HepG2 (cell line): Measurements from ENCODE around the gene MRPL34. TPM values are rescaled to one million over a fixed set of nuclear protein-coding genes. Genes with fewer than 3 reads are reported as not detected.

Experiments
- DZIP1 ChIP-seq: sonication (generic); formaldehyde crosslinking; IDR thresholded peaks from 2 replicates; pipeline ENCODE4 v1.5.0; 2020; ENCODE audit warnings: mild to moderate bottlenecking, missing genetic modification reagents
- GABPB1 ChIP-seq: IDR thresholded peaks from 2 replicates; pipeline ENCODE4 v1.6.1; 2016; ENCODE audit warnings: mild to moderate bottlenecking, missing genetic modification reagents, moderate library complexity, missing compliant biosample characterization
- KLF11 ChIP-seq: IDR thresholded peaks from 2 replicates; pipeline ENCODE4 v1.6.1; 2016; ENCODE audit warnings: missing compliant biosample characterization
- MED13 ChIP-seq: sonication (generic); formaldehyde crosslinking; IDR thresholded peaks from 2 replicates; pipeline ENCODE4 v1.5.0; 2020; ENCODE audit warnings: missing genetic modification reagents
- MLLT10 ChIP-seq: sonication (generic); formaldehyde crosslinking; IDR thresholded peaks from 2 replicates; pipeline ENCODE4 v1.4.0; 2020; ENCODE audit warnings: missing genetic modification reagents
- MLX ChIP-seq: IDR thresholded peaks from 2 replicates; pipeline ENCODE4 v1.6.1; 2016
- MZF1 ChIP-seq: sonication (generic); formaldehyde crosslinking; IDR thresholded peaks from 2 replicates; pipeline ENCODE4 v1.8.1; 2023; ENCODE audit warnings: mild to moderate bottlenecking, missing genetic modification reagents, borderline replicate concordance
- PHF20 ChIP-seq: sonication (generic); formaldehyde crosslinking; IDR thresholded peaks from 2 replicates; pipeline ENCODE4 v1.5.0; 2020; ENCODE audit warnings: mild to moderate bottlenecking, missing genetic modification reagents
- SIN3B ChIP-seq: fragments of 150-350 bp; IDR thresholded peaks from 2 replicates; pipeline ENCODE4 v1.6.1; 2014; ENCODE audit warnings: low read length
- SKI ChIP-seq: fragments of 450-650 bp; IDR thresholded peaks from one replicate; pipeline ENCODE4 v1.6.1; 2018; ENCODE audit warnings: mild to moderate bottlenecking; ENCODE audit not compliant: partially characterized antibody
- TEAD3 ChIP-seq: optimal IDR thresholded peaks from 2 replicates; pipeline ENCODE3; 2016; ENCODE audit warnings: borderline replicate concordance
- THAP11 ChIP-seq: IDR thresholded peaks from 2 replicates; pipeline ENCODE4 v1.6.1; 2016; ENCODE audit warnings: missing biosample characterization, missing genetic modification reagents
- TMF1 ChIP-seq: sonication (generic); formaldehyde crosslinking; IDR thresholded peaks from 2 replicates; pipeline ENCODE4 v1.8.1; 2022; ENCODE audit warnings: low read depth, missing genetic modification reagents
- TP53 ChIP-seq: sonication (generic); formaldehyde crosslinking; conservative IDR thresholded peaks from 2 replicates; pipeline ENCODE4 v1.4.0; 2020; ENCODE audit warnings: missing genetic modification reagents
- ZBTB34 ChIP-seq: sonication (generic); formaldehyde crosslinking; IDR thresholded peaks from 2 replicates; pipeline ENCODE4 v1.8.0; 2022; ENCODE audit warnings: mild to moderate bottlenecking, missing genetic modification reagents
- ZBTB39 ChIP-seq: sonication (generic); formaldehyde crosslinking; IDR thresholded peaks from 2 replicates; pipeline ENCODE4 v1.5.0; 2020; ENCODE audit warnings: missing genetic modification reagents
- ZBTB8A ChIP-seq: sonication (generic); formaldehyde crosslinking; IDR thresholded peaks from 2 replicates; pipeline ENCODE4 v1.4.0; 2020; ENCODE audit warnings: mild to moderate bottlenecking, low read depth, missing genetic modification reagents, borderline replicate concordance
- ZNF263 ChIP-seq: sonication (generic); formaldehyde crosslinking; IDR thresholded peaks from 2 replicates; pipeline ENCODE4 v1.4.0; 2020; ENCODE audit warnings: missing genetic modification reagents
- ZNF746 ChIP-seq: sonication (generic); formaldehyde crosslinking; IDR thresholded peaks from 2 replicates; pipeline ENCODE4 v1.8.0; 2022; ENCODE audit warnings: mild to moderate bottlenecking, missing genetic modification reagents
- ZNF768 ChIP-seq: sonication (generic); formaldehyde crosslinking; IDR thresholded peaks from 2 replicates; pipeline ENCODE4 v1.4.0; 2020; ENCODE audit warnings: missing genetic modification reagents
- polyA plus RNA-seq, 8 experiments: library from polyadenylated mRNA; depleted of rRNA in 3 of 8; stranded (reverse) in 7 of 8; unstranded in 1 of 8; fragments of >200 nt; fragmentation: Illumina TruSeq in 4 of 8; extraction: Trizol in 4 of 8; gene quantifications; 2 replicates each; pipeline versions ENCODE4 v1.2.1 to v1.2.3, GENCODE V29; 2011 to 2016; ENCODE audit warnings: low read depth in 4 of 8, missing spikeins in 1 of 8, mixed read lengths in 1 of 8; ENCODE audit not compliant: insufficient read depth in 1 of 8
- total RNA-seq, 5 experiments: library from RNA; depleted of rRNA; stranded (reverse); fragments of >200 nt; fragmentation: Illumina TruSeq; extraction: Trizol; gene quantifications; 2 replicates each; pipeline ENCODE4 v1.2.3, GENCODE V29; 2016; ENCODE audit warnings: low read depth in 1 of 5

Gene MRPL34
- total and polyA plus RNA-seq, 2 of the 13 experiments (the other 11 are each of a cell fraction or from before 2014, with no cell fraction given), result 74.0 to 77.3 TPM

GRCh38 chr19:17305517-17306284 lies at the start of gene MRPL34 (continued):
- no peak for TF ChIP-seq DZIP1 (CRISPR knock-in tag)
- TF ChIP-seq GABPB1, result peak; percentile 84
- TF ChIP-seq ZNF746 (CRISPR knock-in tag), result no peak
- TF ChIP-seq MZF1 (CRISPR knock-in tag), result no peak
- peak; percentile 46; the same call in 1 of the 2 replicates for TF ChIP-seq MED13 (CRISPR knock-in tag)
- peak; percentile 80; the same call in 1 of the 2 replicates for TF ChIP-seq TP53 (CRISPR knock-in tag)
- no peak for TF ChIP-seq SIN3B
- TF ChIP-seq TEAD3 (CRISPR knock-in tag), result peak; percentile 40
- no peak for TF ChIP-seq MLLT10 (CRISPR knock-in tag)
- TF ChIP-seq ZBTB8A (CRISPR knock-in tag), result no peak
- TF ChIP-seq ZNF263 (CRISPR knock-in tag), result no peak; the same call in 1 of the 2 replicates
- peak; percentile 51; the same call in 1 of the 2 replicates for TF ChIP-seq PHF20 (CRISPR knock-in tag)
- peak; percentile 98 for TF ChIP-seq THAP11
- no peak for TF ChIP-seq KLF11 (CRISPR knock-in tag)
- no peak for TF ChIP-seq MLX (CRISPR knock-in tag)
- peak; percentile 68; the same call in 1 of the 2 replicates for TF ChIP-seq ZBTB34 (CRISPR knock-in tag)
- peak; percentile 98 for TF ChIP-seq ZNF768 (CRISPR knock-in tag)
- TF ChIP-seq TMF1, result no peak
- peak; percentile 57; the same call in 1 of the 2 replicates for TF ChIP-seq ZBTB39 (CRISPR knock-in tag)
- TF ChIP-seq SKI, result peak; percentile 78
